AG20443 (cell line): ENCODE data around the gene FES.
A peak's percentile ranks its signal among the peaks of the same experiment; 100 is the strongest.
"Not testable (repeated sequence)": the region's sequence is repeated elsewhere in the genome, so short reads cannot be mapped to it uniquely, and the experiment has no call there.

Experiments used
- DNase-seq: peaks from one replicate; pipeline ENCODE4 v3.0.0; 2012; ENCODE audit warnings: low spot score, mixed read lengths

Gene FES

GRCh38 chr15:90860942-90861675, 23.2 kb upstream of the FES start:
- DNase-seq, result no peak

DNA sequence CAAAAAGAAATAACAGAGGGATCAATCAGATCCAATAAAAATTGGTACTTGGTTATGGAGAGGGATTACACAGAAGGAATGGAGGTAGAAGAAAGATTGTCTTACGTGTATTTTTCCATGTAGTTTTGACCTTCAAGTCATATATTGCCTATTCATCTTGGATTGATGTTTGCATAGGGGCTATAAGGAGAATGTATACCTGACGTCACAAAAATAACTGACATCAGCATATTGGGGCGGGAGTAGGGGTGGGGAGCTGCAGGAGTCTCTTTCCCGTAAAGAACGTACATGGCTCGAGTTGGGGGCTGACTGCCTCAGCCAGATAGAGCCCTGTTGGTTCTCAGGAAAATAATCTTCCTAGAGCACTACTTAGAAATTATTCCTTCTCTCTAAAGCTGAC, 21.8 kb upstream of the FES start:
- DNase-seq, result no peak

GRCh38 chr15:90862964-90863778, 21.1 kb upstream of the FES start:
- peak; percentile 33 for DNase-seq

DNA sequence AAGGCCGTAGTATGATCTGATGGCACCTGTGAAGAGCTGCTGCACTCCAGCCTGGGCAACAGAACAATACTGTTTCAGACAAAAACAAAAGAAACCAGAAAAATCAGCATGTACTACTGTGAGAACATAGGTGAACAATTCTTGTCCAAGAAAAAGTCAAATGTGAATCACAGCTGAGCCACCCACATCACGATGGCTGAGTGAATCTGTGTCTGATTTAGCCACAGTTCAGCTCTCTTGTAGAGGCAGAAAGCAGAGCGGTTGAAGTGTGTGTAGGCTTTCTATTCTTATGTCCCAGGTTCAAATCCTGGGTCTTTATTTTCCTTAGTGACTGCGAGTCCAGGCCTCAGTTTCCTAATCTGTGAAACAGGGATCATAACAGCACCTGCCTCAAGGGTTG, 20.3 kb upstream of the FES start:
- no peak for DNase-seq

DNA sequence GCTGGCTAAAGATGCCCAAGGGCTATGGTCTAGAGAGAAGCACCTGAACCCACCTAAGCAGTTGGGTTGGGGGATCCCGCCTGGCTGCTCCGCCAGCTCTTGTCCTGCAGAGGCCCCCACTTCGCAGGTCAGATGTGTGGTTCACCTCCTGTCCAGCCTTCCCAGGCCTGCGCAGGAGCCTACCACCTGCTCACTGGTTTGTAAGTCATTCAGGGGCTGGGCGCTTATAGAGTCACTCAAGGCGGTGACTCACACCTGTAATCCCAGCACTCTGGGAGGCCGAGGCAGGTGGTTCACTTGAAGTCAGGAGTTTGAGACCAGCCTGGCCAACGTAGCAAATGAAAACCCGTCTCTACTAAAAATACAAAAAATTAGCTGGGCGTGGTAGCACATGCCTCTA, 19.8 kb upstream of the FES start:
- no peak for DNase-seq

DNA sequence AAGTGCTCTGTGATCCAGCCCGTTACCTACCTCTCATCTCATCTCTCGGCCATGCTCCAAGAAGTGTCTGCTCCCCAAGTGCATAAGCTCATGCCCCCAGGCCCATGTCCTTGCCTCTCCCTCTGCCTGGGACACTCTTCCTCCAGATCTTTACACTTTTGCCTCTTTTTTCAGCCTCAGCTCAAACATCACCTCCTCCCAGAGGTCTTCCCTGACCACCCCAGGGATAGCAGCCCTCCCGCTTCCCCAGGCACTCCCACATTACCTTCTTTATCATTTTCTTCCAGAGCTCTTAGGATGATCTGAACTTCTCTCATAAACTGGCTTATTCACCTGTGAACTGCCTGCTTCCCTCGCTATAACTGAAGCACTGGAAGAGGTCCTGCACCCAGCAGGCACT, 18.6 kb upstream of the FES start:
- no peak for DNase-seq

GRCh38 chr15:90866161-90866715, 18.1 kb upstream of the FES start:
- no peak for DNase-seq

GRCh38 chr15:90866800-90867199, 17.5 kb upstream of the FES start:
- no peak for DNase-seq

- DNase-seq, result no peak
Measured at GRCh38 chr15:90868261-90868689, 16.0 kb upstream of the FES start, which contains the start of gene FURIN. FURIN (plus strand) TSS chr15:90868588; CDS start chr15:90875741, 7,153 bp downstream.

GRCh38 chr15:90869140-90869541, 15.2 kb upstream of the FES start:
- DNase-seq, result no peak

- peak; percentile 64 for DNase-seq
Measured at GRCh38 chr15:90869601-90870353, 14.5 kb upstream of the FES start.

DNA sequence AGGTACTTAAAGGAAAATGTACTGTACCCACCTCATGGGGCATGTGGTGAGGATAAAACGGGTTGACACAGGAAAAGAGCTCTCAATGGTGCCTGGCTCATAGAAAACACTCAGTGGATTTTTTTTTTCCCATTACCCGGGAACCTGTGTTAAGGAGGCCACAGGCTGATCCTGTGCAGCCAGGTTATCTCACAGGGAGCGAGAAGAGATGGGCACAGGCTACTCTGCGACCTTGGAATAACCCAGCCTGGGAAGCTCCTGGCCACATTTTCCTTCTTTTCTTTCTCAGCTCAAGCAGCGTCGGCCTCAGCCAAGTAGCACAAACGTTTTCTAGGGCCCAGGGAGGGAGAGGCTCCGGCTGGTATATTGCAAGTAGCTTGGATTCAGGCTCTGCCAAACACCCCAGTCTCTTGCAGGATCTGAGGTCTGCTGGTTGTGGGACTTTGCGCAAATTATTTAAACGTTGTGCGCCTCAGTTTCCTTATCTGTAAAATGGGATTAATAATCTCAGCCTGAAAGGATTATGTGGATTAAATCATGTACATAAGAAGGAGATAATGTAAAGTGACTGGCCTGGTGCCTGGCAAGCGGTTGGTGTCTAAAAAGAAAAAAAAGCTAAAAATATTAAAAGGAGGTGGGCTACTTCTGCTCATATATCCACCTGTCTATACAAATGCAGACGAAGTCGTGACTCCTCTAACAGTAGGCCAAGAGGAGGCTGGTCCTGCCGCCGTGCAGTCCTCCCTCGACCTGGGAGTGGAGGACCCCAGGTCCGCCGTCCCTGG, 13.8 kb upstream of the FES start:
- no peak for DNase-seq

- DNase-seq, result peak; percentile 63
Measured at GRCh38 chr15:90871139-90871715, 13.1 kb upstream of the FES start.

GRCh38 chr15:90871716-90872485, 12.4 kb upstream of the FES start:
- peak; percentile 51 for DNase-seq

DNA sequence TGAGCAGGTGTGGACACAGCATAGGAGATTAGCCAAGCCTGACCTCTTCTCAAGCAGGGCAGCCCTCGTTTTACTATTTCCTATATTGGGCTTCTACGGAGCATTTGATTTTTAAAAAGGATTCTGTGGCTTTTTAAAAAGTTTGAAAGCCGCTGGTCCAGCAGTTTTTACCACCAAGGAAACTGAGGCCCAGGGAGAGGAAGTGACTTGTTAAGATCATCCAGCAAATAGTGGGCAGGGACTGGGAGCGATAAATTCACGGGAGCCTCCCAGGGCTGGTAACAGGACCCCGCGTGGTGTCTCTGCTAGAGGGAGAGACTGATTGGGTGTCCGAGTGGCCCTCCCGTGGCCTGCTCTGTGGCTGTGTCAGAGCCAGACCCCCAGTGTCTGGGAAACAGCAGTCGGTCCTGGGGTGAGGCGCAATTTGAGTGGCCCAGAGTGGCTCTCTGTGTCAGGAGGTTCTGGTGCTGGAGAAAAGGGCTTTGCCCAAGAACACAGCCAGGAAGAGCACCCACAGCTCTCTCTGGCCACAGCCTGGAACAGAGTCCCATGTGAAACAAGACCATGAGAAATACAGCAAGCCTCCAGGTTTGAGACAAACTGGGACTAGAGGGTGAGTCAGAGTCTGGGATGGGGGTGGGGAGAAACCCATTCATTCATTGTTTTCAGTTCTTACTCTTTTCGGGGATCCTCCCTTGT, 11.7 kb upstream of the FES start:
- peak; percentile 67 for DNase-seq

DNA sequence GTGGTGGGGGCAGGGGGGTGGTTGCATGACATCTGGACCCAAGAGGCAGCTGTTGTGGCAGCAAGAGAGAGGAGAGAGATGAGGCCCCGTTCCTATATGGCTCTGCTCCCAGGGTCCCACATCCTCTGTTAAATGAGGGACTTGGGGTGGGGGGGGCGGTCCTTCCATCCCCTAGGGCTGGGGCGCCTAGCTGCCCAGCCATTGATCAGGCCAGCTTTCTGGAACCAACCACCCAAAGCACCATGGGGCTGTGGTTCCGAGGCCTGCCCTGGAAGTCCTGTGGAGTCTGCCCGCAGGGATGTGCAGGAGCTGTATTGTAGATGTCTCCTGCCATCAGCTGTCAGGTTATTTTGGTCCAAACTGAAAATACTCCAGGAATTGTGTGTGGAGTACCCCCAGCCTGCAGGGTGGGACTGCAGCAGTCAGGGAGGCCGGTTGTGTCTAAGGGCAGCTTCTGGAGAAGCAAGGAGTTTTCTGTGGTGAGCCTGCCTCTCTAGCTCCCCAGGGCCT, 10.8 kb upstream of the FES start:
- no peak for DNase-seq

- DNase-seq, result no peak
Measured at GRCh38 chr15:90873998-90874605, 10.2 kb upstream of the FES start.

GRCh38 chr15:90874986-90875385, 9.3 kb upstream of the FES start:
- not testable (repeated sequence) for DNase-seq

DNA sequence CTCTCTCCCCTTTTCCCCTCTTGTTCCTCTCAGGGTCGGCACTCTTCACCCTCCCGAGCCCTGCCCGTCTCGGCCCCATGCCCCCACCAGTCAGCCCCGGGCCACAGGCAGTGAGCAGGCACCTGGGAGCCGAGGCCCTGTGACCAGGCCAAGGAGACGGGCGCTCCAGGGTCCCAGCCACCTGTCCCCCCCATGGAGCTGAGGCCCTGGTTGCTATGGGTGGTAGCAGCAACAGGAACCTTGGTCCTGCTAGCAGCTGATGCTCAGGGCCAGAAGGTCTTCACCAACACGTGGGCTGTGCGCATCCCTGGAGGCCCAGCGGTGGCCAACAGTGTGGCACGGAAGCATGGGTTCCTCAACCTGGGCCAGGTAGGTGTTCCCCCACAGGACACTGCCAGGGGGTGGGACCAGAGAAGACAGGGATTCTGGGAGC, 8.7 kb upstream of the FES start:
- DNase-seq, result no peak
